HG03135 (cell line): ENCODE data around the gene CNTNAP1.
"Not testable (repeated sequence)": the region's sequence is repeated elsewhere in the genome, so short reads cannot be mapped to it uniquely, and the experiment has no call there.

Source experiments
- ATAC-seq: cut with Tn5 transposase; IDR thresholded peaks from one replicate; pipeline ENCODE4 v1.9.1; 2021; ENCODE audit warnings: mild to moderate bottlenecking, moderate library complexity; ENCODE audit not compliant: unreplicated experiment

Gene CNTNAP1

DNA sequence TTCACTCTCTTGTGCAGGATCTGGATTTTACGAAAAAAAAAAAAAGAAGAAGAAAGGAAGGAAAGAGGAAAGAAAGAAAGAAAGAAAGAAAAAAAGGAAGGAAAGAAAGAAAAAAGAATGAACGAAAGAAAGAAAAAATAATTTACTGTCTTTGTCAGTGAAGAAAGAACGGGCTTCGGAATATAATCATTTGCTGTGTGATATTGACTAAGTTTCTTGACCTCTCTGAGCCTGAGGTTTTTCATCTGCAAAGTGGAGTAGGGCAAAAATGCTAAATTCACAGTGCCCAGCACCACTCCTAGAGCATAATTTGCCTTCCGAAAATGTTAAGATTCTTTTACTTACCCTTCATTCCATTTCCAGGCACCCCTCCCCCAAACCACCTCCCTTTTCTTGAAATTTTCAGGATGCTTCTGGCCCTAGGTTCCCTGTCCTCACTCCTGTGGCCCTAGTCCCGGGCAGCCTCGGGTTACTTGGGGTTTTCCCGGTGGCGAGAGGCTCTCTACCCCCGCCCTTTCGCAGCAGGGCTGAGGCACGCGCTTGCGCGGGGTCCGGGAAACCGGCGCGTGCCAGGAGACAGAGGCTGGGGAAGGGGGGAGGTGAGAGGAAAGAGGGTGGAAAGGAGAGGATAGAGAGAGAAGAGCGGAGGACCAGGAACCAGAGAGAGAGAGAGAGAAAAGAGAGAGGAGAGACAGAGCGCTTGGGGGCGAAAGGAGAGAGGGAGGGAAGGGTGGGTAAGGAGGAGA is at the start of gene CNTNAP1:
Gene CNTNAP1, plus strand, starts transcription at position 556 of the 746 bp plus-strand sequence. CDS start 299 bp downstream, outside the sequence.
- no peak for ATAC-seq

DNA sequence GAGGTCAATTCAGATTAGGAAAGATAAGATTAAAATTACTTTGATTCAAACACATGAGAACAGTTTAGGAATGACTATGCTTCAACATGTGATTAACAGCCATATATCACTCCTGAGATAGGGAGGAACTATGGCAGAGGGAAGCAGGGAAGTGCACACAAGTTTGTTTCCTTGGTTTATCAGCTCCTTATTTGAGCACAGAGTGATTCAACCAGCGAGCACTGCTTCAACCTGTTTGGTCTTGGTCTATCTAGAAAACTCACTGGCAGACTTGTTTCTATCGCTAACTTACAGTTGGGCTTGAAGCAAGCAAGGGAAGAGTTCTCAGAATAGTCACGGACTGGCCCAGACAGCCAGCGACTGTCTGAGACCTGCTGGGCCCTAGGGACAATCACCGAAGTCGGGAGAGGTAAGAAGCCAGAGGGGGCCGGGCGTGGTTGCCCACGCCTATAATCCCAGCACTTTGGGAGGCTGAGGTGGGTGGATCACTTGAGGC is 49.3 kb upstream of the CNTNAP1 start:
- no peak for ATAC-seq

DNA sequence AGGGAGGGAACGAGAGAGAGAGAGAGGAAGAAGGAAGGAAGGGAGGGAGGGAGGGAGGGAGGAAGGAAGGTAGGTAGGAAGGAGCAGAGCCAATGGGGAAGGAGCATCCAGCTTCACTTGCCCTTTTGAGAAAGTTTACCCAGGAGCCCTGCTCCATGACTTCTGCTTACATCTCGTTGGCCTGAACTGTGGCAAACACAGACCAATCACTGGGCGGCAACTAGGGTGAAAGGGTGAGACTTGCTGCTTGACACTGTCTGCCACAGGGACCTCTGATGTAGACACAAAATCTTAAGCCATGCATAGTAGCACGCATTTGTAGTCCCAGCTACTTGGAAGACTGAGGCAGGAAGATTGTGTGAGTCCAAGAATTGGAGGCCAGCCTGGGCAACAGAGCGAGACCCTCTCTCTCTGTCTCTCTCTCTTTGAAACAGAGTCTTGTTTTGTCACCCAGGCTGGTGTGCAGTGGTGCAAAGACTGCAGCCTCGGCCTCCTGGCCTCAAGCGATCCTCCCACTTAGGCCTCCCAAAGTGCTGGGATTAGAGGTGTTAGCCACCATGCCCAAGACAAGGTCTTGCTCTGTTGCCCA is 42.7 kb upstream of the CNTNAP1 start:
- ATAC-seq: no peak

DNA sequence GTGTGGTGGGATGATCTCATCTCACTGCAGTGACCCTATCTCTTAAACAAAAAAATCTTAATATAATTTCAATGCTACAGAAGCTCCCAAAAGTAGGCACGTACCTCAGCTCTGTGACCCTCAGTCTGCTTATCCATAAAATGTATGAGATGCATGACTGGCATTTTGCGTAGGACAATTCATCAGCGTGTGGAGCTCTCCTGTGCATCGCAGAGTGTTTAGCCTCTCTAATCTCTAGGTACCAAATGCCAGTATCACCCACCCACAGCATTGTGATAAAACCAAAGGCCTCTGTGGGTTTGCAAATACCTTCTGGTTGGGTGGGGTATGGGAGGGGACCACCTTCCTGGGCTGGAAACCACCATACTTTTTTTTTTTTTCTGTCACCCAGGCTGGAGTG is 42.2 kb upstream of the CNTNAP1 start:
- no peak for ATAC-seq

DNA sequence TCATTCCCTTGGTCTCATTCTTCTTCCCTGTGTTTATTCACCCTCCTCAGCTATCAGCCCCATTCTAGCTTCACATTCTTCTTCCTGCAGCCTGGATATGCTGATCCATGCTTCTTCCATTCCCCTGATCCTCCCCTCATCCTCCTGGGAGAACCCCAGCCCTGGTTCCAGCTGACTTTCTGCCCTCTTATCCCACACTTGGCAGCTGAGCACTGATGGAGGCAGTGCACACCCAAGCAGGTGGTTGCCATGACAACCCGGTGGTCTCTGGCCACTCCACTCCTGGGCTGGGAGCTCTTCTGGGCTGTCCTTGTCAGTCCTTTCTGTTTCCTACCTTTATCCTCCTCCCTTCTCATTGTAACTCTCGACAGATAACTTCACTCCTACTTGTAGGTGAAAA is 40.0 kb upstream of the CNTNAP1 start:
- no peak for ATAC-seq

DNA sequence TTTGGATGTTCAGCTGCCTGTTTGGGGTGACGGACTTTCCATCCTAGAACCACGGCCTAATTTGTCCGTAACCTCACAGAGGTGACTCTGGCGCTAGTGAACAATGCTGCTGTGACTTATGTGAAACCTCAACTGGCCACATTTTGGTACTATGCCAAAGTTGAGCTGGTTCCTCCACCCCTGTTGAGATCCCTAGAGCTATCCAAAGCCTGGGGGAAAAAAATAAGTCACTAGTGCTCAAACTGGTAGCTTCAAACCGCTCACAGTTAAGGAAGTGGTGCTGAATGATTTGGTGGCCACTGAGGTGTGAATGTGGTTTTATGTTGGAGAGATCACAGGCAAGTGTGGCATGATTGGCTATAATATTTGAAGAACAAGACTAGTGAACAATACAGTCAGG is 34.6 kb upstream of the CNTNAP1 start:
- no peak for ATAC-seq

DNA sequence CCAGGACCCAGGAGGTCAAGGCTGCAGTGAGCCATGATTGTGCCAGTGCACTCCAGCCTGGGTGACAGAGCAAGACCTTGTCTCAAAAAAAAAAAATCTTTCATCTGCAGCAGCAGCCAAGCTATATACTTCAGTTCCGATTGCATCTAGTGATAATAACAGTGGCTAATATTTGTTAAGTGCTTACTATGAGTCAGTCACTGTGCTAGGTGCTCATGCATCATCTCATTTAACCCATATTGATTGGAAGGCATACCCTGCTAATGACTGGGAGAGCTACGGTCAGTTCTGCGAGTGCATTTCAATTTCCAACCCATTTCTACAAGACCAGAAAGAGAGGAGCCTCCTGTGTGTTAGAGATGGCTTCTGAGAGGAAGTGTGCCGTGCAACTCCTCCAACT is 30.9 kb upstream of the CNTNAP1 start:
- ATAC-seq: no peak

DNA sequence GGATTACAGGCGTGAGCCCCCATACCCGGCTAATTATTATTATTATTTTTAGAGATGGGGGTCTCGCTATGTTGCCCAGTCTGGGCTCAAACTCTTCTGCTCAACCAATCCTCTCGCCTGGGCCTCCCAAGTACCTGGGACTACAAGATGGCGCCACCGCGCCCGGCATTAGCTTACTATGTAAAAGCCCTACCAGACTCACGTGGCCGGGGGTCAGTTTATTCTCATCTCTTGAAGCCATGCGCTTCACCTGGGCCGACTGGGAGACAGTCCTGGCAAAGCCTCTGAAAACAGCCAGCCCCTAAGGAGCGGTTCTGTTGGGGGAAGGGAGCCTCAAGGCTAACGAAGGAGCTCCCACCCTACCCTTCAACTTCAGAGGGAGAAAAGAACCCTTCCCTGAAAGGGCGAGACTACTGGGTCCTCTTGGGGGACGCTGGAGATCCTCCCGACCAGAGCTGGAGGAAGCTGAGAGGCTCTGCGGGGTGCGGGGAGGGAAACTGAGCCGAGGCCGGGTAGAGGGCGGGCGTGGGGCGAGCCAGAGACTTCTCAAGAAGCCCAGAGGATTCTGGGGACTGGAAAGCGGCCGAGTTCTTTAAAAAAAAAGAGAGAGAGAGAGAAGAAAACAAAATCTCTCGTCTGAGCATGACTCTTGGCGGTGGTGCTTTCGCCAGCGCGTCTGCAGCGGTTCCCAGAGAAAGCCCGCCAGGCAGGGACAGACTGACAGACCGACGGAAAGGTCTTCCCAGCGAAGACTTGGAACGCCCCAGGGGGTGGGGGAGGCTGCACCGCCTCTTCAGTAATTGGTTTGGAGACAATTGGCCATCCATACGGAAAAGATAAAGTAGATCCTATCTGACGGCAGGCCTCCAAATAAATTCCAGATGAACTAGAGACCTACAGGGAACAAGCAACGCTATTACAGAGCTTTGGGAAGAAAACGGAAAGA is 28.9 kb upstream of the CNTNAP1 start:
- no peak for ATAC-seq

DNA sequence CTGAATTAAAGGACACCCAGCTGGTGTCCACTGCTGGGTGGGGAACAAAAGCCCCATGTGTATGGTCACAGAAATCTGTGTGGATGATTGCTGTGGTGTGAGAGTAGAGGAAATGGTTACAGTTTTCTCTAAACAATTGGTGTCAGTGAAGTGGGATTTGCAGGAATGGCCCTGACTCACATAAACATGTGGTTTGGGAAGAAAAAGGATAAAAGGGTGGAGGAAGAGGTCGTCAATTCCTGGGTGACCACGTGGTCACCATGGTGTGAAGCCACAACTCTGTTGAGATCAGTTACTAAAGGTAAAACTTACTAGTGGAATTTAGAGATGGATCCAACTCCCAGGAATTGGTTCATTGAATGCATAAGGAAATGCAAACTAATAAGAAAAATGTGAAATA is 26.8 kb upstream of the CNTNAP1 start:
- ATAC-seq: no peak

DNA sequence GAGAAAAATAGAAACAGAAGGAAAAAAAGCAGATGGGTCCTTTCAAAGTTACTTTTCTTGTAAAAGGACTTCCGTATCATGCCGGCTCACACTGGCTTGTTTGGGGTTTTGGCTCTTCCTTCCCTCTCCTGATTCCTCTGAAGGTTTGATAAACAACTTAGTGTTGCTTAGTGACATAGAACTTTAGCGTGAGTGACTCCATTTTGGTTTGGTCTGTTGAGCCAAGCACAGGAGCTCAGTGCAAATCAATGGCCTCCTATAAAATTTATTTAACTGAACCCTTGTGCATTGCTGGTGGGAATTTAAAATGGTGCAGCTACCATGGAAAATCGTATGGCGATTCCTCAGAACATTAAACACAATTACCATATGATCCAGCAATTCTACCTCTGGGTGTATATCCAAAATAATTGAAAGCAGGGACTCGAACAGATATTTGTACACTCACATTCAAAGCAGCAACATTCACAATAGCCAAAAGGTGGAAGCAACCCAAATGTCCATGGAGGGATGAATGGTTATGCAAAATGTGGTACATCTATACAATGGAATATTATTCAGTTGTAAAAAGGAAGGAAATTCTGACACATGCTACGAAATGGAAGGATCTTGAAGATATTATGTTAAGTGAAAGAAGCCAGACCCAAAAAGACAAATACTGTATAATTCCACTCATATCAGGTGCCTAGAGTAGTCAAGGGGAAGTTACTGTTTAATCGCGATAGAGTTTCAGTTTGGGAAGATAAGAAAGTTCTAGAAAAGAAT is 24.3 kb upstream of the CNTNAP1 start:
- no peak for ATAC-seq

DNA sequence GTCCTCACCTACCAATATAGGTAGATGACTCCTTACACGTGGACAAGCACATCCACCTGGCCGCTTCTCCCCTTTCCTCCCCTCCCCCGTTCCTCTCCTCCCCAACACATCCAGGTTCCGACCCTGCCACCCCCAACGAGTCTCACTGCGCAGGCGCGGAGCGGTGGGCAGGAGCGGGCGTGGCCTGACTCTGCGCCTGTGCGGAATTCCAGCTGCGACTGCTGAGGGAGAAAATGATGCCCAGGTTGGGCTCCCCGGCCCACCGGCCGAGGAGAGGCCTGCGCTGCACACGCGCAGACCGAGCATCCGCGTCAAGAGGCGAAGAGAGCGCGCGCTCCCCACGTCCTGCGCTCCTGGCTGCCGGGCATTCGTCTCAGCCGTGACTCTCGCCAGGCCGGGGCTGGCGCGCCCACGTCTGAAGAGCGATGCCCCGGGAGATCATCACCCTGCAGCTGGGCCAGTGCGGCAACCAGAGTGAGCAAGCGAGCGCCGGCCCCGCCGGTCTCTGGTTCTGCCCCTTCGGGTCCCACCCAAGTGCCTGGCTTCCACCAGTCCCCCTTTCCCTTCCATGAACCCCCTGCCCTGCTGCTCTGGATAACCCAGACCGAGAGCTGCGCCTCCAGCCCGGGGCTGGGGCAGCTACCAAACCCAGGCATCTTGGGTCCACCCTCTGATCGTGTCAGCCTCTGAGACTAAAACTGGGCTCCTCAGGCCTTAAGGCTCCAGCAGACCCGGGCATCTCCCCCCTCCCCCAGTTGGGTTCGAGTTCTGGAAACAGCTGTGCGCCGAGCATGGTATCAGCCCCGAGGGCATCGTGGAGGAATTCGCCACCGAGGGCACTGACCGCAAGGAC is 23.0 kb upstream of the CNTNAP1 start, which contains the start of gene TUBG2:
Gene TUBG2, plus strand, starts transcription at position 206 of the 853 bp plus-strand sequence. Its CDS starts 220 bp downstream, at position 426.
- ATAC-seq: no peak

DNA sequence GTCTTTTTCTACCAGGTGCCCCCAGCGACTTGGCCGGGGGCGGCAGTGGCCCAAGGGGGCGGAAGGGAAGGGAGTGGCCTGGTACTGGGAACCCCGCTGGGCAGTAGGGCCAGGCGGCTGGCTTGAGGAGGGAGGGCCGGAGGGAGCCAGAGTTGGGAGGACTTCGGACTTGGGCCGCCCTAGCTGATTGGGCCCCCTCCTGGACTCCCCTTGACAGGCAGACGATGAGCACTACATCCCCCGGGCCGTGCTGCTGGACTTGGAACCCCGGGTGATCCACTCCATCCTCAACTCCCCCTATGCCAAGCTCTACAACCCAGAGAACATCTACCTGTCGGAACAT is 22.4 kb upstream of the CNTNAP1 start:
- ATAC-seq: not testable (repeated sequence)

DNA sequence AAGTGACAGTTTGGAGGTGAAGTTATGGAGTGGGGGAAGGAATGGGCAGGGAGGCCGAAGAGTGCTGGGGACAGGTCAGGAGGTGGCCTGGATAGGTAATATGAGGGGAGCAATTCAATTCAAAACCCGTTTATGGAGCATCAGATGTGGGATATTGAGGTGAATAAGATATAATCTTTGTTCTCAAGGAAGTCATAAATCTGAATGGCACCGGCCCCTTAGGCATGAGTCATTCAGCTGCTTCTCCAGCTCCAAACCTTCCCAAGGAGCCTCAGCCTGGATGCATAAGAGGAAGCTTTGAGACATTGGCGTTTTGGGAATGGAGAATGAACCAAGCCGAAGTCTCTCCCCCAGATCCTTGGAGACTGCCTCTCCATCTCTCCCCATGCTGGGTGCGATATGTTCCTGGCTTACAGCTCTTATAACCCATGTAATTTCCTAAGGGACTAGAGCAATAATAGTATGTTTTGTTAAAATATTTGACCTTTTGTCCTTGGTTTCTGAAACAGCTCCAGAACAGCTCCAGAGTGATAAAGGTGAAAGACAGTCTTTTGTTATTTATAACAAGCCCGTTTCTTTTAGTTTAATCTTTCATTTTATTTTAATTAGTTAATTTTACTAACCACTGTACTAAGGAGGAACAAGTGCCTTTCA is 21.5 kb upstream of the CNTNAP1 start:
- ATAC-seq: no peak

DNA sequence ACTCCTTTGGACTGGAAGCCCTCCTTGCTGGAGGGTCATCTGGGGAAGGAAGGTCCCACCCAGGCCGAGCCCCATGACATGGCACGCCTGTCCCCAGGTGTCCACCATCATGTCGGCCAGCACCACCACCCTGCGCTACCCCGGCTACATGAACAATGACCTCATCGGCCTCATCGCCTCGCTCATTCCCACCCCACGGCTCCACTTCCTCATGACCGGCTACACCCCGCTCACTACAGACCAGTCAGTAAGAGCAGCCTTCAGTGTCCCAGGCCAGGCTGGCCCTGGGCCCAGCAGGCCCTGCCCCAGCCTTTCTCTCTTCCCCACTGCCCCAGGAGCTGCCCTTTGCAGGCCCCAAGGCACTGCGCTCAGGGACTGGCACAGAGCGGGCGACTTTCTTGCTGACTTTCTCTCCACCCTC is 16.7 kb upstream of the CNTNAP1 start:
- no peak for ATAC-seq

DNA sequence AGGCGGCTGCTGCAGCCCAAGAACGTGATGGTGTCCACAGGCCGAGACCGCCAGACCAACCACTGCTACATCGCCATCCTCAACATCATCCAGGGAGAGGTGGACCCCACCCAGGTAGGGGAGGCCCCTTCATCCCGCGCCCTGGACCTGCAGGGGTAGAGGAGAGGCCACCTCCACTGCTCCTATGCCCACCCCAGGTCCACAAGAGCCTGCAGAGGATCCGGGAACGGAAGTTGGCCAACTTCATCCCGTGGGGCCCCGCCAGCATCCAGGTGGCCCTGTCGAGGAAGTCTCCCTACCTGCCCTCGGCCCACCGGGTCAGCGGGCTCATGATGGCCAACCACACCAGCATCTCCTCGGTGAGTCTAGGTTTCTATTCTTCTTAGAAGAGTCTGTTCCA is 16.2 kb upstream of the CNTNAP1 start:
- not testable (repeated sequence) for ATAC-seq

DNA sequence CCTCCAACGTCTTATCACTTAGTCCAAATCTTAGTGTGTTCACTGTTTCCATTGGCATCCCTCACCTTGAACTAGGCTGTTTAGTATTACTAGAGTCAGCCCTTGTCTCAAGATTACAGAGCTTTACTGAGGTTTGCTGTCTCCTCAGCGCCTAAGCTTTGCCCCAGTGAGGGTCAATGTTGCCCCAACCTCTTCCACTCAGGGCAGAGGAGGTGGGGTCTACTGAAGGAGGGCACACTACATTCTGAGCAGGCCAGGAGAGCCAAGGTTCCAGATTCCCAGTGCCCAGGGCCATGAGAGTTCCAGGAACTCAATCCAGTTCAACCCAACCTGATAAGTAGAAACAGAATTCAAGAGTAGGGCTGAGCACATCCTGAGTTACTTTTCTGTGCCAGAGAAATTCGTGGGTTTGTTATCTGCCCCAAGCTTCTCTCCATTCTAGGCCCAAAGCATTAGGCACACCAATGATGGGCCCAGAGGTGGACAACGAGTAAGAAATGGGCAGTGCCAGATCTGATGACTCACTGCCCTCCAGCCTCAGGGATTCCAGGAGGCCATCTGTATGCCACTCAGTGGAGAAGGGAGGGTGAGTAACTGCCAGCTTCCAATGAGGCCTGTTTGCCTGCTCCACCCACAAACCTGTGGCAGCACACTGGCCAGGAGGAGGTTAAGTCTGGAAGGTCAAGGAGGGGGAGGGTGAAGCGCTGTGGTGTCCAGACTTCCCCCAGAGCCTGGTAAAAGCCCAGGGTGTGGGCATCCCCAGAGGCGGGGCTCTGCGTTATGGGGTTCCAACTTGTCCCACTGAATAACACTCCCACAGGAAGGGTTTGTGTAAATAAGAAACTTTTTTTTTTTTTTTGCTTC is 15.0 kb upstream of the CNTNAP1 start:
- no peak for ATAC-seq

DNA sequence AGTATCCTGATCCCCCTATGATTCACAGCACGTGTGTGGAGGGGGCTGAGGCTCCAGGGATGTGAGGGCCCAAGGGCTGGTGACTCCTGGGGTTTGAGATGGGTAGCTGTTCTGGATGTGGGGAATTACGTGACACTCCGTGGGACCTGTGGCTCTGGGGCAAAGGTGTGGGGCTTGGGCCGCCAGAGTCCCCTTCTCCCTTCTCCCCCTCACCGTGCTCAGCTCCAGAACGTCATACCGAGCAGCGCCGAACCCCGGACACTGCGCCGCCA is 12.7 kb upstream of the CNTNAP1 start:
- ATAC-seq: no peak

DNA sequence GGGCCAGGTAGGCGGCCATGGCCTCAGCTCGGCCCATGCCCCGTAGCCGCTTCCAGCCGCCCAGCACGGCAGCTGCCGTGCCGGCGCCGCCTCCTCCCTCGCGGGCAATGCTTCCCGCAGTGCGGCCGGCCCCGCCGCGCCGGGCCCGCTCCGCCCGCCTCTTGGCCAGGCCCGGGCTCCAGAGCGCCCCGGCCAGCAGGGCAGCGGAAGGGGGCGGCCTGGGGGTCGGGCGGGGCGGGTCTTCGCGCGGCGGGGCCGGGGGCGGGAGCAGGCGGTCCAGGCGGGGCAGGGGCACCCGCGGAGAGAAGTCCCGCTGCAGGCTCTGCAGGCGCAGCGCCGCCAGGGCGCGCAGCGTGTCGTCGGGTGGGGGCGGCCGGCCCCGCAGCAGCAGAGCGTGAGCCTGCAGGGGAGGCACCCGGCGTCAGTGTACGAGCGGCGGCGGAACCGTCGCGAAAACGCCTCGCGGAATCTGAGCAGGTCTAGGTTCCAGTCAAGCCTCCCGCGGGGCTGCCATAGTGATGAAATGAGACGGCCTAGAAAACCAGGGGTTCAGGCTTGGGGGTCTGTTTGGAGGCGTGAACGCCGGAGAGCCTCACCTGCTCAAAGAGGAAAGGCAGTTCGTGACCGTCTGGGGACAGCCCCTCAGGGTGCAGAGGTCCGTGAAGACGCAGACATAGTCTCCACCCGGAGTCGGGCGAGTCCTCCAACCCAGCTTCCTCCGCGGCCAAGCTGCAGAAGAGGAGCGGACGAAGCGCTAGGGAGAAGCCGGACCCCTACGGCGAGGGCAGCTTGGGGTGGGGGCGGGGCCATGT is 12.1 kb upstream of the CNTNAP1 start:
- ATAC-seq: no peak
